MM.1S (cell line): ENCODE data around the gene FBXW11.
"Not testable (repeated sequence)": the region's sequence is repeated elsewhere in the genome, so short reads cannot be mapped to it uniquely, and the experiment has no call there.

Source experiments
- DNase-seq: peaks from one replicate; pipeline ENCODE4 v3.0.0-alpha.2; 2015
- H2AFZ ChIP-seq: fragments of 300-600 bp; sonication (generic); 2 replicates; pipeline ENCODE4 v1.6.0; 2016; ENCODE audit warnings: antibody characterized with exemption, low read length
- H3F3A ChIP-seq: fragments of 300-600 bp; sonication (generic); 2 replicates; pipeline ENCODE4 v1.6.1; 2016; ENCODE audit warnings: mild to moderate bottlenecking, antibody characterized with exemption, low read length, moderate library complexity, mixed read lengths; ENCODE audit not compliant: insufficient read depth
- H3K27ac ChIP-seq: fragments of 300-600 bp; sonication (generic); 2 replicates; pipeline ENCODE4 v1.5.1; 2016; ENCODE audit warnings: mild to moderate bottlenecking, low read length
- H3K27me3 ChIP-seq: fragments of 300-600 bp; sonication (generic); replicated peaks from 2 replicates; pipeline ENCODE4 v1.6.0; 2016; ENCODE audit warnings: low read length; ENCODE audit not compliant: insufficient read depth
- H3K36me3 ChIP-seq: fragments of 300-600 bp; sonication (generic); replicated peaks from 2 replicates; pipeline ENCODE4 v1.6.1; 2016; ENCODE audit warnings: mild to moderate bottlenecking, low read length, mixed read lengths; ENCODE audit not compliant: insufficient read depth
- H3K4me1 ChIP-seq: fragments of 300-600 bp; sonication (generic); 2 replicates; pipeline ENCODE4 v1.6.1; 2016; ENCODE audit warnings: low read length, mixed read lengths
- H3K4me2 ChIP-seq: fragments of 300-600 bp; sonication (generic); 2 replicates; pipeline ENCODE4 v1.6.0; 2016; ENCODE audit warnings: low read depth, low read length
- H3K4me3 ChIP-seq: fragments of 300-600 bp; sonication (generic); 2 replicates; pipeline ENCODE4 v1.5.1; 2016; ENCODE audit warnings: low read length, mixed read lengths
- H3K79me2 ChIP-seq: fragments of 300-600 bp; sonication (generic); 2 replicates; pipeline ENCODE4 v1.6.1; 2016; ENCODE audit warnings: mixed run types, low read length, mixed read lengths
- H3K9ac ChIP-seq: fragments of 300-600 bp; sonication (generic); 2 replicates; pipeline ENCODE4 v1.6.1; 2016; ENCODE audit warnings: low read length, mixed read lengths
- H3K9me2 ChIP-seq: fragments of 300-600 bp; sonication (generic); replicated peaks from 2 replicates; pipeline ENCODE4 v1.6.1; 2016; ENCODE audit warnings: mild to moderate bottlenecking, low read length, mixed read lengths; ENCODE audit not compliant: insufficient read depth
- H3K9me3 ChIP-seq: fragments of 300-600 bp; sonication (generic); replicated peaks from 2 replicates; pipeline ENCODE4 v1.6.1; 2016; ENCODE audit warnings: mild to moderate bottlenecking, low read length, mixed read lengths; ENCODE audit not compliant: insufficient read depth
- H4K20me1 ChIP-seq: fragments of 300-600 bp; sonication (generic); 2 replicates; pipeline ENCODE4 v1.6.1; 2016; ENCODE audit warnings: mild to moderate bottlenecking, low read length, moderate library complexity, mixed read lengths; ENCODE audit not compliant: insufficient read depth
- EZH2 ChIP-seq: fragments of 300-600 bp; sonication (generic); optimal IDR thresholded peaks from 2 replicates; pipeline ENCODE3; 2017; ENCODE audit warnings: low read depth, mild to moderate bottlenecking, antibody characterized with exemption, low read length, mixed read lengths
- EZH2phosphoT487 ChIP-seq: fragments of 300-600 bp; sonication (generic); IDR thresholded peaks from 2 replicates; pipeline ENCODE4 v1.6.1; 2018; ENCODE audit warnings: antibody characterized with exemption, low read length
- TF ChIP-seq, protein P1 (sequence below): fragments of 300-600 bp; sonication (generic); IDR thresholded peaks from 2 replicates; pipeline ENCODE4 v1.5.1; 2016; ENCODE audit warnings: antibody characterized with exemption, low read length, mixed read lengths

FBXW11 gene

GRCh38 chr5:171888051-171888481 is 118.4 kb downstream of the FBXW11 start:
- Histone ChIP-seq H3K27me3 (no peaks in the 10 kb centered on the region), H3K9me2 (no peaks in the 10 kb centered on the region), H3K36me3 (peaks cover 3% of the 10 kb centered on the region), H3K79me2 (no peaks in the 10 kb centered on the region), H3K27ac (no peak overlapping the region), H3K4me2 (no peak overlapping the region), H3K9ac (no peak overlapping the region), H3K4me3 (no peak overlapping the region), H2AFZ (no peak overlapping the region), H3K9me3 (no peaks in the 10 kb centered on the region), H4K20me1 (no peaks in the 10 kb centered on the region), H3K4me1 (no peaks in the 10 kb centered on the region), H3F3A (no peaks in the 10 kb centered on the region)
- TF ChIP-seq, protein P1, sequence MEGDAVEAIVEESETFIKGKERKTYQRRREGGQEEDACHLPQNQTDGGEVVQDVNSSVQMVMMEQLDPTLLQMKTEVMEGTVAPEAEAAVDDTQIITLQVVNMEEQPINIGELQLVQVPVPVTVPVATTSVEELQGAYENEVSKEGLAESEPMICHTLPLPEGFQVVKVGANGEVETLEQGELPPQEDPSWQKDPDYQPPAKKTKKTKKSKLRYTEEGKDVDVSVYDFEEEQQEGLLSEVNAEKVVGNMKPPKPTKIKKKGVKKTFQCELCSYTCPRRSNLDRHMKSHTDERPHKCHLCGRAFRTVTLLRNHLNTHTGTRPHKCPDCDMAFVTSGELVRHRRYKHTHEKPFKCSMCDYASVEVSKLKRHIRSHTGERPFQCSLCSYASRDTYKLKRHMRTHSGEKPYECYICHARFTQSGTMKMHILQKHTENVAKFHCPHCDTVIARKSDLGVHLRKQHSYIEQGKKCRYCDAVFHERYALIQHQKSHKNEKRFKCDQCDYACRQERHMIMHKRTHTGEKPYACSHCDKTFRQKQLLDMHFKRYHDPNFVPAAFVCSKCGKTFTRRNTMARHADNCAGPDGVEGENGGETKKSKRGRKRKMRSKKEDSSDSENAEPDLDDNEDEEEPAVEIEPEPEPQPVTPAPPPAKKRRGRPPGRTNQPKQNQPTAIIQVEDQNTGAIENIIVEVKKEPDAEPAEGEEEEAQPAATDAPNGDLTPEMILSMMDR: no peak
- TF ChIP-seq EZH2phosphoT487: no peak
- no peak for TF ChIP-seq EZH2
- no peak for DNase-seq

DNA sequence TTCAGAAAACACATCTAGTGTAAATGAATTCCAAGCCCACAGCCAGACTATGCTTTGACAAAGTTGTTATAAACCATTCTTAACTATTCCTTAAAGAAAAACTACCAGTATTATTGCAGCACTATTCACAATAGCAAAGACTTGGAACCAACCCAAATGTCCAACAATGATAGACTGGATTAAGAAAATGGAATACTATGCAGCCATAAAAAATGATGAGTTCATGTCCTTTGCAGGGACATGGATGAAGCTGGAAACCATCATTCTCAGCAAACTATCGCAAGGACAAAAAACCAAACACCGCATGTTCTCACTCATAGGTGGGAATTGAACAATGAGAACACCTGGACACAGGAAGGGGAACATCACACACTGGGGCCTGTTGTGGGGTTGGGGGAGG is 120.4 kb downstream of the FBXW11 start:
- H3K4me2 ChIP-seq, H3F3A ChIP-seq, DNase-seq, H3K9me2 ChIP-seq, H3K9me3 ChIP-seq, H3K27me3 ChIP-seq, H3K27ac ChIP-seq, H3K4me1 ChIP-seq, H3K4me3 ChIP-seq, H3K36me3 ChIP-seq, H3K79me2 ChIP-seq, H2AFZ ChIP-seq, H4K20me1 ChIP-seq, H3K9ac ChIP-seq: not testable (repeated sequence)

GRCh38 chr5:171882118-171882517 is 124.3 kb downstream of the FBXW11 start:
- Histone ChIP-seq H2AFZ (no peak overlapping the region), H3K9ac (no peak overlapping the region), H3K4me1 (no peaks in the 10 kb centered on the region), H3K27ac (no peak overlapping the region), H4K20me1 (no peaks in the 10 kb centered on the region), H3K79me2 (no peaks in the 10 kb centered on the region), H3K27me3 (no peaks in the 10 kb centered on the region), H3K9me3 (no peaks in the 10 kb centered on the region), H3K9me2 (no peaks in the 10 kb centered on the region), H3K36me3 (peaks cover 3% of the 10 kb centered on the region; the same call in 1 of the 2 replicates), H3F3A (no peaks in the 10 kb centered on the region), H3K4me2 (no peak overlapping the region), H3K4me3 (no peak overlapping the region)
- DNase-seq: no peak
- TF ChIP-seq, protein P1: no peak
- TF ChIP-seq EZH2 (no peak), EZH2phosphoT487 (no peak)

DNA sequence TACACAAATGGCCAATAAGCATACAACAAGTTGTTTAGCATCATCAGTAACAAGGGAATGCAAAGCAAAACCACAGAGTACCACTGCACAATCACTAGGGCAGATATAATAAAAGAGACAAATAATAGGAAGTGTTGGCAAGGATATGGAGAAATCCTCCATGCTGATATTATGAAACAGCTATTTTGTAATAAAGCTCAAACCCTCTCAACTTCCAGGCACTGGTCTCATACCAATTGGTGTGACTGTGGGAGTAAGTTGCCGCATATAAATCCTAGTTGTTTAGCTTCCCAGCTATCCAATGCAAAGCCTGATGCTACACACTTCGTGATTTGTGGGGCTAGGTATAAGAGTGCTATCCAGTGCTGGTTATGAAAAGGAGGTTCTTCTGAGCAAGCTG is 132.2 kb downstream of the FBXW11 start:
- H3K9me3 ChIP-seq: no peaks in the 10 kb centered on the region
- TF ChIP-seq EZH2 (no peak), EZH2phosphoT487 (no peak)
- TF ChIP-seq, protein P1: no peak
- no peak overlapping the region for H3K27ac ChIP-seq
- no peak overlapping the region for H3K9ac ChIP-seq
- no peaks in the 10 kb centered on the region for H3F3A ChIP-seq
- no peak overlapping the region for H3K4me2 ChIP-seq
- no peaks in the 10 kb centered on the region for H3K79me2 ChIP-seq
- H3K27me3 ChIP-seq: no peaks in the 10 kb centered on the region
- no peaks in the 10 kb centered on the region for H3K9me2 ChIP-seq
- H2AFZ ChIP-seq: no peak overlapping the region
- DNase-seq: no peak
- no peaks in the 10 kb centered on the region for H3K36me3 ChIP-seq
- H3K4me3 ChIP-seq: no peak overlapping the region
- no peaks in the 10 kb centered on the region for H4K20me1 ChIP-seq
- H3K4me1 ChIP-seq: no peaks in the 10 kb centered on the region
